HEK293T (cell line): ENCODE measurements around the gene BCL2L2.

Source experiments
- ARNT ChIP-seq: fragments of 450-650 bp; IDR thresholded peaks from 2 replicates; pipeline ENCODE4 v1.6.1; 2017; ENCODE audit warnings: mild to moderate bottlenecking
- ELF4 ChIP-seq: fragments of 450-650 bp; IDR thresholded peaks from 2 replicates; pipeline ENCODE4 v1.6.1; 2017; ENCODE audit warnings: antibody characterized with exemption
- SP1 ChIP-seq: fragments of 450-650 bp; IDR thresholded peaks from 2 replicates; pipeline ENCODE4 v1.6.1; 2017

DNA sequence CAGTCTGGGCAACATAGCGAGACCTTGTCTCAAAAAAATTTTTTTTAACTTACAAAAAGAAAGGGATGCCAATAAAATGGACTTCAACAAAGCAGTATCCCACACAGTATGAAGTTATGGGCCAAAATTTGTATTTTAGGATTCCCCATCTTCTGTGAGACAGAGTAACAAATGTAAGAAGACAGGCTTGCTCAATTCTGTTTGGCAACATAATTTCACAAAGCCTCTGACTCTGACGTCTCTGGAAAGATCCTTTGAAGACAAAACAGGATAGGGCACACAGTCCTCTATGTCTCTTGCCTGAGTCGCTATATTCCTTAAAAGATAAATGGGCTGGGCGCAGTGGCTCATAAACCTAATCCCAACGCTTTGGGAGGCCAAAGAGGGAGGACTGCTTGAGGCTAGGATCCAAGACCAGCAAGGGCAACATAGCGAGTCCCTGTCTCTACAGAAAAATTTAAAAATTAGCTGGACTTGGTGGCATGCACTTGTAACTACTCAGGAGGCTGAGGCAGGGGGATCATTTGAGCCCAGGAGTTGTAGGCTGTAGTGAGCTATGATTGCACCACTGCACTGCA, 19.6 kb upstream of the BCL2L2 start:
- no peak for TF ChIP-seq ARNT
- TF ChIP-seq SP1: no peak
- no peak for TF ChIP-seq ELF4
